ENCODE results near the gene STRA8.

DNA sequence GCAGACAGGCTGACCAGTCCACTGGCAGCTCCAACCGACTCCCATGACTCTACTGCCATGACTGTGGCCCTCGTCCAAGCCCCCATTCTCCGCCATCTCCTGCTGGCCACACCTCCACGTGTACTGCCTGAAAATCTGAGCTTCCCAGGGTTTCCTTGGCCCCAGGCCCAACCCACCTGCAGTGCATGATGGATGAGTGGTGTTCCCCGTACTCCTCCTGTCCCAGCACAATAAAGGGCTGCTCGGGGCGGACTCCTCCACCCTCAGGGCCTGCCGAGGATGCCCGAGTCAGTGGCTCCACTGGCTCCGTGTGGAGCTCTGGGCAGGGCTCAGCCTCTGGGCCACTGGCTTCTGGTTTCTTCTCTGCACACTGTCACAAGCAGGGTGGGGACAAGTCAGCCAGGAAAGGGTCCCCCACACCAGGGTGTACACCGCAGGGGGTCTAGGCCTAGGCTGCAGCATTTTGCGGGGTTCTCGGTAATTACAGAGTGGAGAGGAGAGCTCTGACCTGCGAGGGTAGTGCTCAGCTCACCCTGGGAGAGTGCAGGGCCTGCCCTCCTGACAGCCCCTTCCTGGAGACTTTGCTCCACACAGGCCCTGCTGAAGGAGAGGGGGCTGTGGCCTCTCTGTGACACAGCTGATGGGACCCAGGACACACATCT, 37.5 kb upstream of the STRA8 start:
- no peak for TF ChIP-seq POLR2A (IDR thresholded peaks at IDR 0.05)
- TF ChIP-seq, protein P1, sequence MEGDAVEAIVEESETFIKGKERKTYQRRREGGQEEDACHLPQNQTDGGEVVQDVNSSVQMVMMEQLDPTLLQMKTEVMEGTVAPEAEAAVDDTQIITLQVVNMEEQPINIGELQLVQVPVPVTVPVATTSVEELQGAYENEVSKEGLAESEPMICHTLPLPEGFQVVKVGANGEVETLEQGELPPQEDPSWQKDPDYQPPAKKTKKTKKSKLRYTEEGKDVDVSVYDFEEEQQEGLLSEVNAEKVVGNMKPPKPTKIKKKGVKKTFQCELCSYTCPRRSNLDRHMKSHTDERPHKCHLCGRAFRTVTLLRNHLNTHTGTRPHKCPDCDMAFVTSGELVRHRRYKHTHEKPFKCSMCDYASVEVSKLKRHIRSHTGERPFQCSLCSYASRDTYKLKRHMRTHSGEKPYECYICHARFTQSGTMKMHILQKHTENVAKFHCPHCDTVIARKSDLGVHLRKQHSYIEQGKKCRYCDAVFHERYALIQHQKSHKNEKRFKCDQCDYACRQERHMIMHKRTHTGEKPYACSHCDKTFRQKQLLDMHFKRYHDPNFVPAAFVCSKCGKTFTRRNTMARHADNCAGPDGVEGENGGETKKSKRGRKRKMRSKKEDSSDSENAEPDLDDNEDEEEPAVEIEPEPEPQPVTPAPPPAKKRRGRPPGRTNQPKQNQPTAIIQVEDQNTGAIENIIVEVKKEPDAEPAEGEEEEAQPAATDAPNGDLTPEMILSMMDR (IDR thresholded peaks at IDR 0.05), result no peak
- TF ChIP-seq POLR2AphosphoS5 (IDR thresholded peaks at IDR 0.05; ENCODE audit: insufficient read depth in 1 of 2, low read depth in 1 of 2), result no peak

All from vagina (tissue), 2 donors.